ENCODE results near the gene HDHD2. TPM values are rescaled to one million over a fixed set of nuclear protein-coding genes. Genes with fewer than 3 reads are reported as not detected.
A peak's percentile ranks its signal among the peaks of the same experiment; 100 is the strongest.

Gene HDHD2
- total RNA-seq, 1 experiment from 2014 or later = 42.9 TPM

- Histone ChIP-seq H3K9ac (ENCODE audit: low read length) (no peak overlapping the region), H2AFZ (ENCODE audit: low read length) (no peak overlapping the region), H3K4me3 (ENCODE audit: low read length) (no peak overlapping the region), H4K20me1 (ENCODE audit: insufficient read depth, low read depth, low read length) (no peaks in the 10 kb centered on the region), H3K4me2 (ENCODE audit: low read depth, low read length, poor library complexity, severe bottlenecking) (no peak overlapping the region), H3K36me3 (ENCODE audit: insufficient read depth, low read length) (peaks cover 11% of the 10 kb centered on the region), H3K27me3 (ENCODE audit: low read length) (no peaks in the 10 kb centered on the region), H3K27ac (ENCODE audit: low read length) (no peak overlapping the region), H3K79me2 (ENCODE audit: low read length) (no peaks in the 10 kb centered on the region), H3K4me1 (ENCODE audit: low read length) (peaks cover 20% of the 10 kb centered on the region), H3K9me3 (ENCODE audit: low read length) (no peaks in the 10 kb centered on the region), H3K9me2 (replicated peaks; ENCODE audit: insufficient read depth, low read length) (no peaks in the 10 kb centered on the region)
- DNase-seq = no peak
Measured at GRCh38 chr18:47108998-47109405, 41.3 kb downstream of the HDHD2 start.

- no peak overlapping the region for H3K27ac ChIP-seq (ENCODE audit: low read length)
- H3K4me2 ChIP-seq (ENCODE audit: low read depth, low read length, poor library complexity, severe bottlenecking) = peak overlapping the region; percentile 22
- H3K9ac ChIP-seq (ENCODE audit: low read length) = no peak overlapping the region
- no peaks in the 10 kb centered on the region for H4K20me1 ChIP-seq (ENCODE audit: insufficient read depth, low read depth, low read length)
- H3K79me2 ChIP-seq (ENCODE audit: low read length) = no peaks in the 10 kb centered on the region
- DNase-seq = no peak
- peaks cover 20% of the 10 kb centered on the region for H3K4me1 ChIP-seq (ENCODE audit: low read length)
- peaks cover 9% of the 10 kb centered on the region for H3K36me3 ChIP-seq (ENCODE audit: insufficient read depth, low read length)
- no peaks in the 10 kb centered on the region for H3K27me3 ChIP-seq (ENCODE audit: low read length)
- no peaks in the 10 kb centered on the region for H3K9me3 ChIP-seq (ENCODE audit: low read length)
- no peak overlapping the region for H2AFZ ChIP-seq (ENCODE audit: low read length)
- no peaks in the 10 kb centered on the region for H3K9me2 ChIP-seq (replicated peaks; ENCODE audit: insufficient read depth, low read length)
- H3K4me3 ChIP-seq (ENCODE audit: low read length) = no peak overlapping the region
Measured at GRCh38 chr18:47108373-47108772, 41.9 kb downstream of the HDHD2 start.

GRCh38 chr18:47100212-47100831, 50.0 kb downstream of the HDHD2 start:
- Histone ChIP-seq H3K9me3 (ENCODE audit: low read length) (no peaks in the 10 kb centered on the region), H3K9ac (ENCODE audit: low read length) (no peak overlapping the region), H3K79me2 (ENCODE audit: low read length) (no peaks in the 10 kb centered on the region), H3K27me3 (ENCODE audit: low read length) (no peaks in the 10 kb centered on the region), H3K4me1 (ENCODE audit: low read length) (peaks cover 7% of the 10 kb centered on the region), H2AFZ (ENCODE audit: low read length) (no peak overlapping the region), H3K4me3 (ENCODE audit: low read length) (no peak overlapping the region), H3K36me3 (ENCODE audit: insufficient read depth, low read length) (0 out of 2 replicates have a peak, but pooled peaks cover 6% of the 10 kb centered on the region), H3K9me2 (replicated peaks; ENCODE audit: insufficient read depth, low read length) (no peaks in the 10 kb centered on the region), H3K27ac (ENCODE audit: low read length) (no peak overlapping the region), H3K4me2 (ENCODE audit: low read depth, low read length, poor library complexity, severe bottlenecking) (no peak overlapping the region), H4K20me1 (ENCODE audit: insufficient read depth, low read depth, low read length) (0 out of 2 replicates have a peak, but pooled peaks cover 7% of the 10 kb centered on the region)
- DNase-seq = peak; percentile 80

GRCh38 chr18:47095810-47096209, 54.5 kb downstream of the HDHD2 start:
- Histone ChIP-seq H3K27ac (ENCODE audit: low read length) (no peak overlapping the region), H2AFZ (ENCODE audit: low read length) (no peak overlapping the region), H4K20me1 (ENCODE audit: insufficient read depth, low read depth, low read length) (0 out of 2 replicates have a peak, but pooled peaks cover 6% of the 10 kb centered on the region), H3K4me1 (ENCODE audit: low read length) (peaks cover 14% of the 10 kb centered on the region), H3K36me3 (ENCODE audit: insufficient read depth, low read length) (0 out of 2 replicates have a peak, but pooled peaks cover 6% of the 10 kb centered on the region), H3K79me2 (ENCODE audit: low read length) (no peaks in the 10 kb centered on the region), H3K9ac (ENCODE audit: low read length) (no peak overlapping the region), H3K4me3 (ENCODE audit: low read length) (no peak overlapping the region), H3K9me3 (ENCODE audit: low read length) (no peaks in the 10 kb centered on the region), H3K4me2 (ENCODE audit: low read depth, low read length, poor library complexity, severe bottlenecking) (no peak overlapping the region), H3K9me2 (replicated peaks; ENCODE audit: insufficient read depth, low read length) (no peaks in the 10 kb centered on the region), H3K27me3 (ENCODE audit: low read length) (no peaks in the 10 kb centered on the region)
- no peak for DNase-seq

GRCh38 chr18:47087676-47088075, 62.6 kb downstream of the HDHD2 start:
- Histone ChIP-seq H3K79me2 (ENCODE audit: low read length) (no peaks in the 10 kb centered on the region), H3K27me3 (ENCODE audit: low read length) (no peaks in the 10 kb centered on the region), H3K4me2 (ENCODE audit: low read depth, low read length, poor library complexity, severe bottlenecking) (no peak overlapping the region), H3K9me3 (ENCODE audit: low read length) (no peaks in the 10 kb centered on the region), H2AFZ (ENCODE audit: low read length) (no peak overlapping the region), H4K20me1 (ENCODE audit: insufficient read depth, low read depth, low read length) (no peaks in the 10 kb centered on the region), H3K9ac (ENCODE audit: low read length) (no peak overlapping the region), H3K36me3 (ENCODE audit: insufficient read depth, low read length) (no peaks in the 10 kb centered on the region), H3K9me2 (replicated peaks; ENCODE audit: insufficient read depth, low read length) (no peaks in the 10 kb centered on the region), H3K4me3 (ENCODE audit: low read length) (no peak overlapping the region), H3K4me1 (ENCODE audit: low read length) (peaks cover 11% of the 10 kb centered on the region), H3K27ac (ENCODE audit: low read length) (no peak overlapping the region)
- no peak for DNase-seq

- no peak overlapping the region for H3K4me2 ChIP-seq (ENCODE audit: low read depth, low read length, poor library complexity, severe bottlenecking)
Measured at GRCh38 chr18:47081578-47081977, 68.7 kb downstream of the HDHD2 start.

GRCh38 chr18:47080872-47081271, 69.4 kb downstream of the HDHD2 start:
- H4K20me1 ChIP-seq (ENCODE audit: insufficient read depth, low read depth, low read length) = no peaks in the 10 kb centered on the region
- no peak overlapping the region for H3K27ac ChIP-seq (ENCODE audit: low read length)
- no peaks in the 10 kb centered on the region for H3K4me1 ChIP-seq (ENCODE audit: low read length)
- H3K27me3 ChIP-seq (ENCODE audit: low read length) = no peaks in the 10 kb centered on the region
- no peak for DNase-seq
- no peaks in the 10 kb centered on the region for H3K9me2 ChIP-seq (replicated peaks; ENCODE audit: insufficient read depth, low read length)
- H3K9ac ChIP-seq (ENCODE audit: low read length) = no peak overlapping the region
- no peak overlapping the region for H3K4me2 ChIP-seq (ENCODE audit: low read depth, low read length, poor library complexity, severe bottlenecking)
- no peaks in the 10 kb centered on the region for H3K36me3 ChIP-seq (ENCODE audit: insufficient read depth, low read length)
- no peak overlapping the region for H2AFZ ChIP-seq (ENCODE audit: low read length)
- H3K79me2 ChIP-seq (ENCODE audit: low read length) = no peaks in the 10 kb centered on the region
- no peaks in the 10 kb centered on the region for H3K9me3 ChIP-seq (ENCODE audit: low read length)
- H3K4me3 ChIP-seq (ENCODE audit: low read length) = no peak overlapping the region

More at GRCh38 chr18:47081578-47081977, 68.7 kb downstream of the HDHD2 start:
- Histone ChIP-seq H3K9ac (ENCODE audit: low read length) (no peak overlapping the region), H3K9me3 (ENCODE audit: low read length) (no peaks in the 10 kb centered on the region), H3K27ac (ENCODE audit: low read length) (no peak overlapping the region), H3K9me2 (replicated peaks; ENCODE audit: insufficient read depth, low read length) (no peaks in the 10 kb centered on the region), H3K27me3 (ENCODE audit: low read length) (no peaks in the 10 kb centered on the region), H3K4me1 (ENCODE audit: low read length) (no peaks in the 10 kb centered on the region), H2AFZ (ENCODE audit: low read length) (no peak overlapping the region), H3K79me2 (ENCODE audit: low read length) (no peaks in the 10 kb centered on the region), H3K36me3 (ENCODE audit: insufficient read depth, low read length) (no peaks in the 10 kb centered on the region), H3K4me3 (ENCODE audit: low read length) (no peak overlapping the region), H4K20me1 (ENCODE audit: insufficient read depth, low read depth, low read length) (no peaks in the 10 kb centered on the region)
- no peak for DNase-seq

- no peaks in the 10 kb centered on the region for H3K36me3 ChIP-seq (ENCODE audit: insufficient read depth, low read length)
- no peak overlapping the region for H3K9ac ChIP-seq (ENCODE audit: low read length)
- no peak overlapping the region for H2AFZ ChIP-seq (ENCODE audit: low read length)
- no peak for DNase-seq
- H3K9me3 ChIP-seq (ENCODE audit: low read length) = no peaks in the 10 kb centered on the region
- H3K79me2 ChIP-seq (ENCODE audit: low read length) = no peaks in the 10 kb centered on the region
- H3K27ac ChIP-seq (ENCODE audit: low read length) = no peak overlapping the region
- no peaks in the 10 kb centered on the region for H4K20me1 ChIP-seq (ENCODE audit: insufficient read depth, low read depth, low read length)
- H3K27me3 ChIP-seq (ENCODE audit: low read length) = no peaks in the 10 kb centered on the region
- H3K4me2 ChIP-seq (ENCODE audit: low read depth, low read length, poor library complexity, severe bottlenecking) = no peak overlapping the region
- no peaks in the 10 kb centered on the region for H3K4me1 ChIP-seq (ENCODE audit: low read length)
- no peak overlapping the region for H3K4me3 ChIP-seq (ENCODE audit: low read length)
- H3K9me2 ChIP-seq (replicated peaks; ENCODE audit: insufficient read depth, low read length) = no peaks in the 10 kb centered on the region
Measured at GRCh38 chr18:47077111-47077510, 73.2 kb downstream of the HDHD2 start.

Data from Karpas-422 (cell line).